Hematopoietic multipotent progenitor cell treated with erythropoietin and hydrocortisone succinate and interleukin-3 and kit ligand, for 6 days (in vitro differentiated cells): Measurements from ENCODE around the gene STK11IP.

Source experiments
- DNase-seq: peaks from one replicate; pipeline ENCODE4 v3.0.0-alpha.2; 2015

STK11IP gene

GRCh38 chr2:219658196-219658846 is 60.7 kb downstream of the STK11IP start:
- no peak for DNase-seq

DNA sequence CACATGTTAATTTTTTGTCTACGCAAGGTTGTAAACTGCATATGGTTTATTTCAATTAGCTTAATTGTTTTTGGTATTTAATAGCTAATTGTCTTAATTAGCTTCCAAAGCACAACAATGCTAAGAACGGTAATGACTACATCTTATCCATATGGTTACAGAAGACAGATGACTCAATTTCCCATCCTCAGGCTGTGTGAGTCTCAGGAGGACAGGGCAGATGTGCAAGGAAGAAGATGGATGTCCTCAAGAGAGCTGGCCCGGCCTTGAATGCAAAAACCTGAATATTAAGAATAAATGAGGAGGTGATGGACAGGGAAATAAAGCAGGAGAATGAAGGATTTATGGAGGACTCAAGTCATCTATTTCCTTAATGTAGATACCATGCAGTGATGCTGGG is 61.2 kb downstream of the STK11IP start:
- no peak for DNase-seq

GRCh38 chr2:219661197-219661954 is 63.7 kb downstream of the STK11IP start:
- peak; percentile 27 for DNase-seq

DNA sequence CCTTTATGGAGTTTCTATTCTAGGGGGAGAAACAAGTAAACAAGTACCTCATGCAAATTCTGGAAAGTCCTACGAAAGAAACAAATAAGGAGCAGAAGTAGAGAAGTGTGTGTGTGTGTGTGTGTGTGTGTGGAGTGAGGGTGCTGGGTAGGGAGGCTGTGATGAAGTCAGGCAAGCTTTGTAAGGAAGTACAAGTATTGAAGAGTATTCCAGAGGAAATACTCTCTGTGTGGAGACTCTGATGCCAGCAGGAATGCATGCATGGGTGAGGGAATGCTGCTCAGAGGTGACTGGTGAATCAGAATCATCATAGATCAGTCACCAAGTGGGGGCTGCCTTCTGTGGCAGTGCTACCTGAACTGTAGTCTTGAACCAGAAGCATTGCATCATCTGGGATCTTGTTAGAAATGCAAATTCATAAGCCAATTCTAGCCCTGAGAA is 64.3 kb downstream of the STK11IP start:
- no peak for DNase-seq

GRCh38 chr2:219662566-219662965 is 64.9 kb downstream of the STK11IP start:
- no peak for DNase-seq

GRCh38 chr2:219663116-219663762 is 65.6 kb downstream of the STK11IP start:
- no peak for DNase-seq

DNA sequence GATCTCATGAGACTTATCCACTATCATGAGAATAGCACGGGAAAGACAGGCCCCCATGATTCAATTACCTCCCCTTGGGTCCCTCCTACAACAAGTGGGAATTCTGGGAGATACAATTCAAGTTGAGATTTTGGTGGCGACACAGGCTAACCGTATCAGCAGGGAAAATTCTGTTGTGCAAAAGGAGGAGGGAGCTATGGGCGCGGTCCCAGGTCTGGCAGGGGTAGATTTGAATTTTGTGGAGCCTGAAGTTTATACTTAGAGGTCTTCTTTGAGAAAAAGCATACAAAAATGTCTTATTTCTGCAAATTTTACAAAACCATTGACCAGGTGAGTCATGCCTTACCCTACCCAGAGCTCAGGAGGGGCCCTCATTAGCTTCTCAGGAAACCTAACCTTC is 66.4 kb downstream of the STK11IP start:
- no peak for DNase-seq

- DNase-seq: no peak
Observed at GRCh38 chr2:219664944-219665343, 67.3 kb downstream of the STK11IP start.

DNA sequence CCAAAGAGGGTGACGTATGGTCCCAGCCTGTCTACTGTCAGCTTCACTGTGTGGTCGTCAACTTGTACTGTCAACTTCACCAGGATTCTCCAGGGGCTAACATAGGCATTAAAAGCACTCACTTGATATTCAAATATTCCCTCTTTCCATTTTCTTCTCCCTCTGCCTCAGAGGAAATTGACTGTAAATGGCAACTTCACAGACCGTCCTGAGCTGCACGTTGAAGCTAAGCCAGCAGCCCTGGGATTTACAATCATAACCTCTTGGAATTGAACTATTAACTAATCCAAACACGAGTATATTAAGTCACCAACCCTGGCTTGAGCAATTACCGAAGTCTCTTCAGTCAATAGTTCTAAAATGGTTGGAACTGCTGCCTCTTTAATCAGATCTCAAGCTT is 68.3 kb downstream of the STK11IP start:
- no peak for DNase-seq
